HG03103 (cell line): ENCODE data around the gene PTPA.

Source experiments
- ATAC-seq: cut with Tn5 transposase; IDR thresholded peaks from one replicate; pipeline ENCODE4 v1.9.1; 2021; ENCODE audit warnings: low read depth; ENCODE audit not compliant: unreplicated experiment

The PTPA gene

DNA sequence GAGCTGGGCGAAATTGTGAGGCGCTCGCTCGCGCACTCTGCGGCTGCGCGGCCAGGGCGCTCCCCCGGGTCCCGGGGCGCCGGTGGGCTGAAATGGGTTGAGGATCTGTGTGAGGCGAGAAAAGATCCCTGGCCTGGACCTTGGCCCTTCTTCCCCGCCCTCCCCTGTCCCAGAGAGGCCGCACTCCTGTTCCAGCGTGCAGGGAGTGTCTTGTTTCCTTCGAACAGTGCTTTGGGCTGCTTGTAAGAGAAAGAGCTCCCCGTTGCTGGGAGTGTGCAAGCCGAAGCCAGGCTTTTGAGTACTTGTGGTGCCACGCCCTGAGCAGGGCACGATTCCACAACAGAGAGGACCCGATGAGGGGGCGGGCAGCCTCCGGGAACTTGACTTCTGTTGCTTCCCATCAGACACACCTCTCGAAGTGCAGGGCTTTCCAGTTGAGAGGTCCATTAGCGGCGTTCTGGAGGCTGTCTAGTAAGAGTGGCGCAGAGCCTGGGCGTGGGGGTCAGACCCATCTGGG lies 29.8 kb upstream of the PTPA start:
- no peak for ATAC-seq

GRCh38 chr9:129084087-129084486 lies 27.1 kb upstream of the PTPA start:
- no peak for ATAC-seq

GRCh38 chr9:129089246-129089645 lies 22.0 kb upstream of the PTPA start:
- ATAC-seq: no peak

DNA sequence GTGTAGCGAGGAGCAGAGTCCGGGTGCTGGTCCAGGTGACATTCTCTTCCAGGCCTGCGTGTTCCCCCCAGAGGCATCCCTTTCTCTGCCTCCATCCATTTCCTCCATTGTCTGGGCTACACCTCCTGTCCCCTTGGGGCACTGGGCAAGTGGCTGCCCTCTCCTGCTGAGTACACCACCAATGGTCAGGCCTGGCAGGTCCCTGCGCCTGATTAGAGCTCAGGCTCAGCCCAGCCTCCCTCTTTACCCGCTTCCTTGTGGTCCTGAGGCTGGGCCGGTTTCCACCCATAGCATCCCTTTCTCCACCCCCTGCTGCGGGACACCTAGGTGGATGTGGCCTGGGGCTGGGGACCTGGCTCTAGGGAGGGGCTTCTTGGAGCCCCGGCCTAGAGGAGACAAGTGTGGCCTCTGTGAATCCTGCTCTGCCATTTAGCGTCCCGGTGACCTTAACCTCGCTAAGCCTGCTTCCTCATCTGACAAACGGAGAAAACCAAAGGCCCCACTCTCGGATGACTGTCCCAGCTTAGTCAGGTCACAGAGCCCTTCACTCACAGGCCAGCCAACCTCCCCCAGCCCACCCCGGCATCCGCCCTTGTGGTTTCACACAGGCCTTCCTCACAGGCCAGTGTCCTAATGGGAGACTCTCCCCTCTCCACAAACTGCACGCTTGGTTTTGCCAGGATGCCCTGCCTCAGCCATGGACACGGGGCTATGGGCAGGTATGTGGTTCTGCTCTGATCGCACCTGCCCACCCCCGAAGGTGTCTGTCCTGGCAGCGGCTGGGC lies 17.4 kb upstream of the PTPA start:
- no peak for ATAC-seq

- ATAC-seq: no peak
Measured at GRCh38 chr9:129094387-129095169, 16.6 kb upstream of the PTPA start.

GRCh38 chr9:129095170-129095667 lies 16.0 kb upstream of the PTPA start:
- no peak for ATAC-seq

DNA sequence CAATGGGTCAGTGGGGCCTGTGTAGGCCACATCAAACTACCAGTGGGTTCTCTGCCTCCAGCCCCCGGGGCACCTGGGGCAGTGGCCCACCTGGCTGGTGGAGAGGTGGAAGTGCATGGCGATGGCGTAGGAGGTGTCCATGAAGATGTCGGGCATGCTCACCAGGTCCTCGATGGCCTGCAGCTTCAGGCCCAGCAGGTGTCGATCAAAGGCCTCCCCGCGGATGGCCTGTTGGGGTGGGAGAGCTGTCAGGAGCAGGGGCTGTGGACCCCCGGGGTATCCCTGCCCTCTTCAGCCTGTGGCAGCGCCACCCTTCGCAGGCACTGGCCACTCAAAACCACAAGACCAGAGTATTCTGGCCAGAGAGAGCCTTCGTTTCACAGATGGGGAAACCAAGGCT lies 15.3 kb upstream of the PTPA start:
- ATAC-seq: no peak

- ATAC-seq: no peak
Measured at GRCh38 chr9:129097671-129098306, 13.4 kb upstream of the PTPA start.

DNA sequence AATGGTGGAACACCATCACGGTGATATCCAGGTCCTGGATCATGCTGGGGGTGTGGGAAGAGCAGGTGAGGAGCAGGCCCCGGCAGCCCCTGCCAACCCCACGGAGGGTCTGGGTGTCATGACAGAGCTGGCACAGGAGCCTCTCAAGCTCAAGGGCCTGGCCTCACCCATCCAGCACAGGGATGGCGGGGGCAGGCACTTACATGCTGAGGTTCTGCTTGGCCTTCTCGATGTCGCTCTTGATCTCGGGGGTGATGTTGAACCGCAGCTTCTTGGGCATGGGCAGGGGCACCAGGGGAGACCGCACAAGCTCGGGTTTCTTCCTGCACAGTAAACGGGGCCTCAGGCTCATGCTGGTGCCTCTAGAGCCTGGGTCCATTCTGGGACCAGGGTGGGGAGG lies 12.9 kb upstream of the PTPA start:
- no peak for ATAC-seq

DNA sequence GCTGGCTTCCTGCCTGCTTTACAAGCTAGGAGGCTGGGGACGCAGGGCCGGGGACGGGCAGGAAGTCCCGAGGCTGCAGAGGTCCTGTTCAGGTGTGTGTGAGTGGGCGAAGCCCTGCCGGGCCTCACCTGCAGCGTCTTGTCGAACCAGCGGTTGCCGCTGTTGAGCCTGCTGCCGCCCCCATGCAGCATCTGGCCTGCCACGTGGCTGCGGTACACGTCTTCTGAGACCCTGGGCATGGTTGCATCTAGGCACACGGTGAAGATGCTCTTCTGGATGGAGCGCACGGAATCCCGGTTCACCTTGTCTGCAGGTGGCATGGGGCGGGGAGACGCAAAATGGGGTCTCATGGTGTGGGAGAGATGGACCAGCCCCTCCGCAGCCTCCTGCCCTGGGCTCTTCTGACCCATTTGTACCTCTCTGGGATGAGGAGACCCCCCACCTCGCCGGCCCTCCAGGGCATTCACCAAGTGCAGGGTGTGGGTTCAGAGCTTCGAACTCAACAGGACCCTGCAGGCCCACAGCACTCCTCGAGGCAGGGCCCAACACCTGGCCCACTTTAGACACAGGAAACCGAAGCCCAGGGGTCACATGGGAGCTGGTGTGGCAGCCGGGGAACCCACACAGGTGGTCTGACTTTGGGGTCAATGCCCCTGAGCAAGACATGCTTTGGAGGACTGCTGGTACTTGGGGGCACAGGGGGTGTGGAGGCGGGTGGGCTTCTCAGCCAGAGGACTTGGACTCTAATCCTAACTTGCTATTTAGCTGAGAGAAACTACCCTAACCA lies 10.6 kb upstream of the PTPA start:
- no peak for ATAC-seq

DNA sequence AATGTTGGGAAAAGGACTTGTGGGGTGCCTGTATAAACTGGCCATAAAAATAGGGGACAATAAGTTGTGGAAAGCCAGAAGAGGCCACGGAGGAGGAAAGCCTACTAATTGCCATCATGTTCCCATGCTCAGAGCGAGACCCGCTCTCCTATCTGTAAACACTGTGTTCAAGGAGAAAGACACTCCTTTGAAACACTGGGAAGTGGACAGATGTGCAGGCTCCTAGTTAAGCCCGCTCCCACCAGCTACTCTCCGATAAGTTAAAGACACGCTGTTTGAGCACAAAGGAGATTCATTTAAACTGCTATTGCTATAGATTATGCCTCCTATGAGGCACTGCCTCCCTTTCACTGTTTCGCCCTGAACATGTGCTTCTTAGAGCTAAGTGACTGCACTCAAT lies 9.9 kb upstream of the PTPA start:
- ATAC-seq: no peak

- ATAC-seq: no peak
Measured at GRCh38 chr9:129102095-129102525, 9.1 kb upstream of the PTPA start.

DNA sequence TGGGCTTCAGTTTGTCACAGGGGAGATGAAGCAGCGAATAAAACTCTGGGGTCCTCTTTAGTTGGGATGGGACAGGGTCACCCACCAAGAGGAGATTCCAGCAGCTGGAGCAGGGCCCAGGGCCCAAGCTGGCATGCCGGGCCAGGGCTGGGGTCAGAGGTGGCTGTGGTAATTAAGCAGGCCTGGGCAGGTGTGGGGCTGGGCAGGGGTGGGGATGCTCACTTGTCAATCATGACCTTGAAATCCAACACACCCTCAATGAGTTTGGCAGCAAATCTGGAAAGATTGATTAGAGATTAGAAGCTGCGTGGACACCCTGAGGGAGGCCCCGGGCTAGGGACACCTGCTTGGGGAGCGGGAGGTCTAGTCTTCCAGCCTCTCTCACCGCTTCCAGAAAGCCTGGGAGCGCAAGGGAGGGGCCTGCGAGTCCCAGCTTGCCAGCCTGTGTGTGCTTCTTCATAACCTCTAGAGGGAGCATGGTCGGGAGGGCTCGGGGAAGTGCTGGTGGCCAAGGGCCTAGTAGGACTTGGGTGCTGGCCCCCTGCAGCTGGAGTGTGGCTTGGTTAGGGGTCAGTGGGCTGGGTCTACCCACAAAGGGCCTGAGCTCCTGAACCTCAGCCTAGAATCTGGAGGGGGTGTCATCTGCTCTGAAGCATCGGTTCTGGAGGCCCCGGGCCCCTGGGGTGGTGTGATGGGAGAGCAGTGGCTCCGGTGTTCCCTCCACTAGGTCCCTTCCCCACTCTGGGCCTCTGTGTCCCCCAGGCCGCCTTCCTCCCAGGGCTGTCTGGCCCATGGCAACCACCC lies 8.2 kb upstream of the PTPA start:
- ATAC-seq: no peak

DNA sequence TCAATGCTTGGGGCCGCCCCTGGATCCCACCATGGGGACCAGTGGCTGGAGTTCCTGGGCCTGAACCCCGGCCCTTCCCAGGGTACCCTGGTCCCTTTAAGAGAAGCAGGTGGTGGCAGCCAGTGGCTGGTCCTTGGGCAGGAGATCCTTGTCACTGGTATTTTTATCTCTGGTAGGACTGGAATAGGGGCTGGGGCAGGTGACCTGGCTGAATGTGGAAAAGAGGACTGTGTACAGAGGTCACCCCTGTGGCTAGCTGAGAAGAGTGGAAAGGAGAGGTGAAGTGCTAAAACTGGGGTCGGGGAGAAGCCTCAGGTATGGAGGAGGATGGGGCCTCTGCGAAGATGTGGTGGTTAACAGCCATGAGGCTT lies 7.6 kb upstream of the PTPA start:
- no peak for ATAC-seq

GRCh38 chr9:129104051-129104450 lies 7.2 kb upstream of the PTPA start:
- ATAC-seq: no peak

- ATAC-seq: no peak
Measured at GRCh38 chr9:129105857-129106694, 5.1 kb upstream of the PTPA start.

GRCh38 chr9:129107651-129108050 lies 3.6 kb upstream of the PTPA start:
- ATAC-seq: no peak

- no peak for ATAC-seq
Measured at GRCh38 chr9:129108083-129108804, 3.0 kb upstream of the PTPA start.
